GM12873 (cell line): ENCODE data around the gene ACTN1.

ENCODE experiments used
- TF ChIP-seq, protein P1 (sequence below): IDR thresholded peaks from 2 replicates; pipeline ENCODE4 v1.5.1; 2012; ENCODE audit warnings: low read depth, mild to moderate bottlenecking, moderate library complexity, low read length, control low read depth; ENCODE audit not compliant: insufficient read depth; ENCODE audit errors: missing control alignments

Gene ACTN1

GRCh38 chr14:68931474-68932051 is 47.5 kb downstream of the ACTN1 start:
- TF ChIP-seq, protein P1, sequence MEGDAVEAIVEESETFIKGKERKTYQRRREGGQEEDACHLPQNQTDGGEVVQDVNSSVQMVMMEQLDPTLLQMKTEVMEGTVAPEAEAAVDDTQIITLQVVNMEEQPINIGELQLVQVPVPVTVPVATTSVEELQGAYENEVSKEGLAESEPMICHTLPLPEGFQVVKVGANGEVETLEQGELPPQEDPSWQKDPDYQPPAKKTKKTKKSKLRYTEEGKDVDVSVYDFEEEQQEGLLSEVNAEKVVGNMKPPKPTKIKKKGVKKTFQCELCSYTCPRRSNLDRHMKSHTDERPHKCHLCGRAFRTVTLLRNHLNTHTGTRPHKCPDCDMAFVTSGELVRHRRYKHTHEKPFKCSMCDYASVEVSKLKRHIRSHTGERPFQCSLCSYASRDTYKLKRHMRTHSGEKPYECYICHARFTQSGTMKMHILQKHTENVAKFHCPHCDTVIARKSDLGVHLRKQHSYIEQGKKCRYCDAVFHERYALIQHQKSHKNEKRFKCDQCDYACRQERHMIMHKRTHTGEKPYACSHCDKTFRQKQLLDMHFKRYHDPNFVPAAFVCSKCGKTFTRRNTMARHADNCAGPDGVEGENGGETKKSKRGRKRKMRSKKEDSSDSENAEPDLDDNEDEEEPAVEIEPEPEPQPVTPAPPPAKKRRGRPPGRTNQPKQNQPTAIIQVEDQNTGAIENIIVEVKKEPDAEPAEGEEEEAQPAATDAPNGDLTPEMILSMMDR = no peak

- TF ChIP-seq, protein P1 = no peak
These were observed 48.0 kb downstream of the ACTN1 start for GRCh38 chr14:68931063-68931462.

GRCh38 chr14:68929623-68930307 is 49.3 kb downstream of the ACTN1 start:
- TF ChIP-seq, protein P1 = no peak

- TF ChIP-seq, protein P1 = no peak
These were observed 50.1 kb downstream of the ACTN1 start for GRCh38 chr14:68928770-68929550.

DNA sequence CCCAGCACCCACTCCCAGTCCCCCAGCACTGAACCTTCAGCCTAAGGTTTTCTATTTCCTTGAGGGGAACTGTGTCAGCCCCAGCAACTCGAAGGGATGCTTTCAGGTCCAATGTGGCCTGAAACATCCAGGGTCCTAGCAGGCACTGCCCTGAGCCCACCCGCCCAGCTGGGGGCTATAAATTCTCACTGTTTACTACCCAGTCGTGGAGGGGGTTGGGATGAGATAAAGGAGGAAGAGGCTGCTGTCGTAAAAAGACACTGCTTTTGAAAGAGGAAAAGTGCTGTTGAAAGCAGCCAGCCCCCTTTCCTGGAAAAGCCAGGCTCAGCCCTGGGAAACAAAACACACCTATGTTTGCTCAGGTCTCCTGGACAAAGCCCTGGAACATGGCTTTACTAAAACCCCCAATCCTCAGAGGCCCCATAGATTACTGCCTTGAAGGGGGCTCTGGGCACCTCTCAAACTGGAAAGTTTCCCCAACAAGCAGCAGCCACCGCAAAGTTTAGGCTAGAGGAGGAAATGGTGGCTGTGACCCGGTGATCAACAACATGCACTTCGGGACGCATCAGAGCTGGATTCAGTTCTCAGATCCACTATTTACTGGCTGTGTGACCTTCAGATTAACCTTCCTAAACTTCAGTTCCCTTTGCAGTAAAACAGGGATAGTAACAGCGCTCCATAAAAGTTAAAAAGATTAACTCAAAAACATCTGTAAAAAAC is 51.0 kb downstream of the ACTN1 start:
- TF ChIP-seq, protein P1 = no peak

DNA sequence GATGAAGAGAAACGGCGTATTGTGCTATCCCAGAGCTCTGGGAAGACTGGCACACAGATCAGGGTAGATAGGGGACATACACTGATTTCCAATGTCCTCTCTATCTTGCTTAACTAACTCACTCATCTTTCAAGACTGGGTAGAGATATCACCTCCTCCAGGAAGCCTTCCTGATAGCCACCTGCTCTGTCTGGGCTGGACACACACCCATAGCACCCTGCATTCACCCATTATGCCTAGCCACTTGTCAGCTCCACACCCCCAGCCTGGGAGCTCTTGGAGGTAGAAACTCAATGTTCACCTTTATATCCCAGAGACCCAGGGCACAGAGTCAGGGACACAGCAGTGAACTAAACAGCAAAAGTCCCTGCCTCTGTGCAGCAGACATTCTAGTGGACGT is 52.0 kb downstream of the ACTN1 start:
- TF ChIP-seq, protein P1 = no peak

DNA sequence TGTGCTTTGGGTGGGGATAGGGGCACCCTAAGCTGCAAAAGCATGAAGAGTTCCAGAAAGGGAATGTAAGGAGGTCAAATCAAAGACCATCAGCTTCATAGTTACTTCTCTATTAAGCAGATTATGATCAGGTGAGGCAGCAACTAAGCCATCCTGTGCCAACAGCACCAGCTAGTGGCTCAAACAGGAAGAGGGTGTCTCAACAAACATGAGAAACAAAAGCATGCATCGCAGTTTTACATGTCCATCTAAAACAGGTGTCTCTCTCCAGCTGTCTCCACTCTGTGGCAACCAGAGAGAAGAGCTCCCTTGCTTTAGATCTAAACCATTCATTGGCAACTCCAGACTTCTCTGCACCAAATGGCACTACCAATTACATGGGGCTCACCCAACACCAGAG is 52.9 kb downstream of the ACTN1 start:
- TF ChIP-seq, protein P1 = peak; percentile 61
